ENCODE results near the gene TWF2. TPM values are rescaled to one million over a fixed set of nuclear protein-coding genes. Genes with fewer than 3 reads are reported as not detected.

Gene TWF2
- total and polyA plus RNA-seq, 9 of the 15 experiments (the other 6 are each of a cell fraction or from before 2014, with no cell fraction given) = 0.11 to 61.9 (median 29.7) TPM

GRCh38 chr3:52240886-52241370 lies 2.0 kb upstream of the TWF2 start (continued):
- no peak for TF ChIP-seq ZNF586 (CRISPR knock-in tag; conservative IDR thresholded peaks at IDR 0.05)
- no peak for TF ChIP-seq STAT5A (IDR thresholded peaks at IDR 0.05; ENCODE audit: borderline replicate concordance, low read length)
- 0 out of 2 replicates have a peak, but pooled peaks have one; percentile 21 for TF ChIP-seq ELF1 (tag; IDR thresholded peaks at IDR 0.05)
- no peak for TF ChIP-seq ETV5 (CRISPR knock-in tag; IDR thresholded peaks at IDR 0.05; ENCODE audit: low read depth)
- no peak for TF ChIP-seq RCOR1 (IDR thresholded peaks at IDR 0.05; ENCODE audit: borderline replicate concordance in 1 of 2, low read depth in 2 of 2, low read length in 2 of 2)
- TF ChIP-seq, protein P1, sequence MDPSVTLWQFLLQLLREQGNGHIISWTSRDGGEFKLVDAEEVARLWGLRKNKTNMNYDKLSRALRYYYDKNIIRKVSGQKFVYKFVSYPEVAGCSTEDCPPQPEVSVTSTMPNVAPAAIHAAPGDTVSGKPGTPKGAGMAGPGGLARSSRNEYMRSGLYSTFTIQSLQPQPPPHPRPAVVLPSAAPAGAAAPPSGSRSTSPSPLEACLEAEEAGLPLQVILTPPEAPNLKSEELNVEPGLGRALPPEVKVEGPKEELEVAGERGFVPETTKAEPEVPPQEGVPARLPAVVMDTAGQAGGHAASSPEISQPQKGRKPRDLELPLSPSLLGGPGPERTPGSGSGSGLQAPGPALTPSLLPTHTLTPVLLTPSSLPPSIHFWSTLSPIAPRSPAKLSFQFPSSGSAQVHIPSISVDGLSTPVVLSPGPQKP (CRISPR knock-in tag; IDR thresholded peaks at IDR 0.05) = no peak
- TF ChIP-seq KDM2B (CRISPR knock-in tag; IDR thresholded peaks at IDR 0.05) = no peak
- TF ChIP-seq, protein P2, sequence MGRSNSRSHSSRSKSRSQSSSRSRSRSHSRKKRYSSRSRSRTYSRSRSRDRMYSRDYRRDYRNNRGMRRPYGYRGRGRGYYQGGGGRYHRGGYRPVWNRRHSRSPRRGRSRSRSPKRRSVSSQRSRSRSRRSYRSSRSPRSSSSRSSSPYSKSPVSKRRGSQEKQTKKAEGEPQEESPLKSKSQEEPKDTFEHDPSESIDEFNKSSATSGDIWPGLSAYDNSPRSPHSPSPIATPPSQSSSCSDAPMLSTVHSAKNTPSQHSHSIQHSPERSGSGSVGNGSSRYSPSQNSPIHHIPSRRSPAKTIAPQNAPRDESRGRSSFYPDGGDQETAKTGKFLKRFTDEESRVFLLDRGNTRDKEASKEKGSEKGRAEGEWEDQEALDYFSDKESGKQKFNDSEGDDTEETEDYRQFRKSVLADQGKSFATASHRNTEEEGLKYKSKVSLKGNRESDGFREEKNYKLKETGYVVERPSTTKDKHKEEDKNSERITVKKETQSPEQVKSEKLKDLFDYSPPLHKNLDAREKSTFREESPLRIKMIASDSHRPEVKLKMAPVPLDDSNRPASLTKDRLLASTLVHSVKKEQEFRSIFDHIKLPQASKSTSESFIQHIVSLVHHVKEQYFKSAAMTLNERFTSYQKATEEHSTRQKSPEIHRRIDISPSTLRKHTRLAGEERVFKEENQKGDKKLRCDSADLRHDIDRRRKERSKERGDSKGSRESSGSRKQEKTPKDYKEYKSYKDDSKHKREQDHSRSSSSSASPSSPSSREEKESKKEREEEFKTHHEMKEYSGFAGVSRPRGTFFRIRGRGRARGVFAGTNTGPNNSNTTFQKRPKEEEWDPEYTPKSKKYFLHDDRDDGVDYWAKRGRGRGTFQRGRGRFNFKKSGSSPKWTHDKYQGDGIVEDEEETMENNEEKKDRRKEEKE (IDR thresholded peaks at IDR 0.05; ENCODE audit: borderline replicate concordance in 1 of 2, control insufficient read depth in 1 of 2, low read depth in 2 of 2, low read length in 1 of 2) = no peak
- no peak for TF ChIP-seq RAD21 (CRISPR knock-in tag; conservative IDR thresholded peaks at IDR 0.05 in 1 of 2, IDR thresholded peaks at IDR 0.05 in 1 of 2)
- TF ChIP-seq, protein P3, sequence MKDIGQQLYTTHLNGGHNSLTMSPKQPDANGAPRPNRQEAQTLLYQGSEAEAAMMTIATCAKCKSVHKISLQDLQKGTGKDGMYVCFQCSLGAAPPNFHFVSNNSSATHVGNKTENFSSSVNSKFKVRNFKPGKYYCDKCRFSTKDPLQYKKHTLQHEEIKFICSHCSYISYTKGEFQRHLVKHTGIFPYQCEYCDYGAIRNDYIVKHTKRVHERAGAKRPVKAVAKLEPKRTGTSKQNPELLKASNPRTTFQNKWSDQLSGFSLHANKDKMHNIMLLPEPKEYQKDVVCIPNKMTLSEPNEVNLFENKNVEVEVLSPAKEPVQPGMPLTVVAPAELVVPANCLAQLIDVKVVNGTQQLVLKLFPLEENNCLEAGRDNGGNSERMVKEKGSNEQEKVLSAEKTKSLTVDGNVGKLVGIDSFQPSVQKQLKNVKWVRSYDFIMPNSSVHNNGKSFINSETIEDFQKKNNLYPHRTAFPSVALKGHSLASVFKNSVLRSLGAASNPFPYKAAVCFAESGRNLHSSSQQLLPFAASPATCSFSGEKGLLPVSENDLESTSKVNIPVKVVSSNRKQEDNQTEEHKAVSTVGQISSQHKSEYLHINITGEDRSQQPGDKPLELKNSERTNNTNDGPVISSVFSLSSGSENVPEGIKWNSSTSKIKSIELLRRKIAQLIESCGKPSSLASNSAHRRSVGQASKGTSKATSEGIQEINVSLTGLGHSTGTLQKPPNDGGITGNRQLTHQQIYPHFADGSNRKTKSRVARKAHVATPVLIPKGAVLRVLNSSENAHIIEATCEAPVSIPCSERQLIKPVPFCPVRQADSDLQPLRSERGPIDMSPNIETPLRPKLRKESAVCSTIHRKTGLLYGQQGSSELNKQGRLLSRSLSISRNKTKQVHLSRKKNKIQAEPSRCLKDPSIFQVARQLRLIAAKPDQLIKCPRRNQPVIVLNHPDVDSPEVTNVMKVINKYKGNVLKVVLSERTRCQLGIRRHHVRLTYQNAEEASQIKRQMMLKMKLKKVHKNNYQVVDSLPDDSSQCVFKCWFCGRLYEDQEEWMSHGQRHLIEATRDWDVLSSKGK (CRISPR knock-in tag; IDR thresholded peaks at IDR 0.05) = no peak
- TF ChIP-seq HMG20A (CRISPR knock-in tag; conservative IDR thresholded peaks at IDR 0.05) = no peak
- TF ChIP-seq GATA2 (CRISPR knock-in tag; IDR thresholded peaks at IDR 0.05) = no peak
- TF ChIP-seq BDP1 (IDR thresholded peaks at IDR 0.05; ENCODE audit: insufficient read depth, insufficient read length) = no peak
- peak; percentile 49; the same call in 1 of the 2 replicates for TF ChIP-seq ZNF668 (CRISPR knock-in tag; IDR thresholded peaks at IDR 0.05)
- TF ChIP-seq MAFF (IDR thresholded peaks at IDR 0.05; ENCODE audit: low read length) = 0 out of 2 replicates have a peak, but pooled peaks have one; percentile 3
- no peak for TF ChIP-seq GABPB1 (CRISPR knock-in tag; IDR thresholded peaks at IDR 0.05)
- TF ChIP-seq ZNF316 (IDR thresholded peaks at IDR 0.05) = peak; percentile 36; the same call in 1 of the 2 replicates
- TF ChIP-seq, protein P4, sequence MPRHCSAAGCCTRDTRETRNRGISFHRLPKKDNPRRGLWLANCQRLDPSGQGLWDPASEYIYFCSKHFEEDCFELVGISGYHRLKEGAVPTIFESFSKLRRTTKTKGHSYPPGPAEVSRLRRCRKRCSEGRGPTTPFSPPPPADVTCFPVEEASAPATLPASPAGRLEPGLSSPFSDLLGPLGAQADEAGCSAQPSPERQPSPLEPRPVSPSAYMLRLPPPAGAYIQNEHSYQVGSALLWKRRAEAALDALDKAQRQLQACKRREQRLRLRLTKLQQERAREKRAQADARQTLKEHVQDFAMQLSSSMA (CRISPR knock-in tag; IDR thresholded peaks at IDR 0.05) = no peak
- TF ChIP-seq KDM4B (IDR thresholded peaks at IDR 0.05; ENCODE audit: borderline replicate concordance in 2 of 2, low read depth in 1 of 2) = no peak

Measured in K562 (cell line).